ES-I3 (cell line): Measurements from ENCODE around the gene TBL1XR1.

Source experiments
- H3K36me3 ChIP-seq: 2 replicates; pipeline ENCODE4 v1.6.1; 2013; ENCODE audit warnings: mild to moderate bottlenecking, low read length, control low read depth, moderate library complexity; ENCODE audit not compliant: insufficient read depth
- H3K4me1 ChIP-seq: 2 replicates; pipeline ENCODE4 v1.6.1; 2013; ENCODE audit warnings: mild to moderate bottlenecking, control low read depth, low read length; ENCODE audit not compliant: insufficient read depth
- H3K9ac ChIP-seq: 2 replicates; pipeline ENCODE4 v1.6.1; 2013; ENCODE audit warnings: low read depth, mild to moderate bottlenecking, low read length, moderate library complexity
- H3K9me3 ChIP-seq: 2 replicates; pipeline ENCODE4 v1.6.1; 2013; ENCODE audit warnings: mild to moderate bottlenecking, low read length, moderate library complexity; ENCODE audit not compliant: control insufficient read depth, insufficient read depth

Gene TBL1XR1

DNA sequence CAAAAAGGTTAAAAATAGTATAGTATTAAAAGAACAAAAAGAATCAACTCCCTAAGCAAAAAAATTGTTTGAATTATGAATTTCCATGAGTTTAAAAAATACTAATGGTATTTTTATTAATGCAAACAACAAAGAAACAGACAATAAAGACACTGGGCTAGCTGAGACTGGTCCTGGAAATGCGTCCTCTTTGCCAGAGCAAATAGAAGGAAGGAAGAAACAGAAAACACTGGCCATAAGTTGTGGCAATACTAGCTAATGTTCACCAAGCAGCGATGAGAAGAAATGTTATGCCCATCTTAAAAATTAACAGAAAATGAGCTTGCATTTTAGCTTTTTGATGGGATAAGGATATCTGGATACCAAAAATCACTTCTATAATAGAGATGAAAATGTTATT, 88.6 kb downstream of the TBL1XR1 start:
- no peaks in the 10 kb centered on the region for H3K36me3 ChIP-seq

GRCh38 chr3:177107461-177108239, 89.6 kb downstream of the TBL1XR1 start:
- H3K4me1 ChIP-seq, result peaks cover 34% of the 10 kb centered on the region

More for the DNA sequence above, 88.6 kb downstream of the TBL1XR1 start:
- no peak overlapping the region for H3K9ac ChIP-seq
- peaks cover 34% of the 10 kb centered on the region for H3K4me1 ChIP-seq
- no peaks in the 10 kb centered on the region for H3K9me3 ChIP-seq

DNA sequence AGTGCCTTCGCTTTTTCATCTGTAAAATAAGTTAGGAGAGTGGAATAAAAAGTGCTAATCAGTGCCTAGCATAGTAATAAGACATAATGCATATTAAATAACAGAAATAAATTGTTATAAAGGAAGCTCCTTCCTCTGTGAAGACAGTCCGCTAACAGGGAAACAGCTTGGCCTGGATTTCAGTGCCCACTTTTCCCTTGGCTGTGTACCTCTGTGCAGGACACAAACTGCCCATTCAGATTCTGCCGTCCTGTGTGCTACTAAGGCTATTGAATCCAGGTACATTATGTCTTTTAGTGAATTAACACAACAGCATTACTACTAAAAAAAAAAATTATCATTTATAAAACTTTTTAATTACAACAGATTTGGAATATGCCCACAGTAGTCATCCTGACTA, 90.7 kb downstream of the TBL1XR1 start:
- Histone ChIP-seq H3K4me1 (peaks cover 34% of the 10 kb centered on the region), H3K9ac (no peak overlapping the region), H3K36me3 (no peaks in the 10 kb centered on the region), H3K9me3 (no peaks in the 10 kb centered on the region)

More at GRCh38 chr3:177107461-177108239, 89.6 kb downstream of the TBL1XR1 start:
- Histone ChIP-seq H3K9ac (no peak overlapping the region), H3K9me3 (no peaks in the 10 kb centered on the region), H3K36me3 (no peaks in the 10 kb centered on the region)

- peaks cover 34% of the 10 kb centered on the region for H3K4me1 ChIP-seq
- no peak overlapping the region for H3K9ac ChIP-seq
- H3K9me3 ChIP-seq, result no peaks in the 10 kb centered on the region
- no peaks in the 10 kb centered on the region for H3K36me3 ChIP-seq
Measured at GRCh38 chr3:177106184-177106583, 91.1 kb downstream of the TBL1XR1 start.

- Histone ChIP-seq H3K9me3 (no peaks in the 10 kb centered on the region), H3K9ac (no peak overlapping the region), H3K4me1 (peaks cover 32% of the 10 kb centered on the region), H3K36me3 (no peaks in the 10 kb centered on the region)
Measured at GRCh38 chr3:177105623-177106022, 91.7 kb downstream of the TBL1XR1 start.

- peaks cover 21% of the 10 kb centered on the region for H3K4me1 ChIP-seq
- H3K9me3 ChIP-seq, result no peaks in the 10 kb centered on the region
Measured at GRCh38 chr3:177104299-177104992, 92.8 kb downstream of the TBL1XR1 start.

DNA sequence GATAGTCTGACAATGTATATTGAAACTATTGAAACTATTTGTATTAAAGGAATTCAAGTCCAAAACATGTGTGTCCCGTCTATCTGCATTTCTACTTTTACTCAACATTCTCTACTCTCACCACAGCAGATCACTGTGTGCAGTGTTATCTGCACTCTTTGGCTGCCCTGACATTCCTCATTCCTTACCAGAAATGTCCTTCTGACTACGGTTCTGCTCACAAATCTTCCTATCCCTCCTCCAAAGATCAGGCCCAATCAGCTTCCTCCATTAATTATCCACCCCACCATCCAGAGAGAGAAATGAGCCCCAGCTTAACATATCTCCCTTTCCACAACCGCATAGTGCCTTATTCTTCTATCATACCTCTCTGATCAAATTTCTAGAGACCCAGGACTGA, 94.7 kb downstream of the TBL1XR1 start:
- H3K9ac ChIP-seq, result no peak overlapping the region
- H3K36me3 ChIP-seq, result no peaks in the 10 kb centered on the region
- no peaks in the 10 kb centered on the region for H3K9me3 ChIP-seq
- H3K4me1 ChIP-seq, result peaks cover 16% of the 10 kb centered on the region

More at GRCh38 chr3:177104299-177104992, 92.8 kb downstream of the TBL1XR1 start:
- H3K9ac ChIP-seq, result no peak overlapping the region
- no peaks in the 10 kb centered on the region for H3K36me3 ChIP-seq

DNA sequence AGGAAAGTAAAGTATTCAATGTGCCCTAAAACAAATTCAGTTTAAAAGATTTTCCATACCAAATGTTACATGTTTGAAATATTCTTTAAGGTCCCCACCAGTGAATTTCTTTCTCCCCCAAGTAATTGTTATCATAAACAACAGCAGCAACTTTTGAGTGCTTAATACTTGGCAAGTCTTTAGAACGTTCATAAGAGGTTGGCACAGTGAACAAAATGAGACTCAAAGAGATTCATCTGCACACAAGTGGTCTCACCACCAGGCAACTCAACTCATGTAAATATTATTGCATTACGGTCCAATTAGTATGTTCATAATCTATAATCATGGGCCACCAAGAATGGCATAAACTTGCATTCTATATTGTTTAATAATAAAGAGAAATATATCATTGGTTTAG, 98.7 kb downstream of the TBL1XR1 start:
- Histone ChIP-seq H3K36me3 (no peaks in the 10 kb centered on the region), H3K9me3 (peaks cover 2% of the 10 kb centered on the region; the same call in 1 of the 2 replicates), H3K4me1 (no peaks in the 10 kb centered on the region; the same call in 1 of the 2 replicates), H3K9ac (no peak overlapping the region)

GRCh38 chr3:177096615-177097014, 100.7 kb downstream of the TBL1XR1 start:
- 0 out of 2 replicates have a peak, but pooled peaks cover under 1% of the 10 kb centered on the region for H3K4me1 ChIP-seq
- no peaks in the 10 kb centered on the region for H3K36me3 ChIP-seq
- no peak overlapping the region for H3K9ac ChIP-seq
- H3K9me3 ChIP-seq, result peaks cover 3% of the 10 kb centered on the region; the same call in 1 of the 2 replicates

DNA sequence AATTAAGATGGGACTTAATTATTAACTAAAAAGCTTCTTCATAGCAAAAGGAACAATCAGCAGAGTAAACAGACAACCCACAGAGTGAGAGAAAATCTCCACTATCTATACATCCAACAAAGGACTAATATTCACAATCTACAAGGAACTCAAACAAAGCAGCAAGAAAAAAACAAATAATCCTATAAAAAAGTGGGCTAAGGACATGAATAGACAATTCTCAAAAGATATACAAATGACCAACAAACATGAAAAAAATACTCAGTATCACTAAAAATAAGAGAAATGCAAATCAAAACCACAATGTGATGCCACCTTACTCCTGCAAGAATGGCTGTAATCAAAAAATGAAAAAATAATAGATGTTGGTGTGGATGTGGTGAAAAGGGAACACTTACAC, 103.3 kb downstream of the TBL1XR1 start:
- H3K4me1 ChIP-seq, result peaks cover 13% of the 10 kb centered on the region; the same call in 1 of the 2 replicates
- no peaks in the 10 kb centered on the region for H3K36me3 ChIP-seq
- peaks cover 3% of the 10 kb centered on the region; the same call in 1 of the 2 replicates for H3K9me3 ChIP-seq

GRCh38 chr3:177089901-177090300, 107.4 kb downstream of the TBL1XR1 start:
- peaks cover 3% of the 10 kb centered on the region; the same call in 1 of the 2 replicates for H3K9me3 ChIP-seq
- peaks cover 20% of the 10 kb centered on the region; the same call in 1 of the 2 replicates for H3K4me1 ChIP-seq
- H3K36me3 ChIP-seq, result peaks cover 3% of the 10 kb centered on the region; the same call in 1 of the 2 replicates
- no peak overlapping the region for H3K9ac ChIP-seq

More for the DNA sequence above, 103.3 kb downstream of the TBL1XR1 start:
- no peak overlapping the region for H3K9ac ChIP-seq

DNA sequence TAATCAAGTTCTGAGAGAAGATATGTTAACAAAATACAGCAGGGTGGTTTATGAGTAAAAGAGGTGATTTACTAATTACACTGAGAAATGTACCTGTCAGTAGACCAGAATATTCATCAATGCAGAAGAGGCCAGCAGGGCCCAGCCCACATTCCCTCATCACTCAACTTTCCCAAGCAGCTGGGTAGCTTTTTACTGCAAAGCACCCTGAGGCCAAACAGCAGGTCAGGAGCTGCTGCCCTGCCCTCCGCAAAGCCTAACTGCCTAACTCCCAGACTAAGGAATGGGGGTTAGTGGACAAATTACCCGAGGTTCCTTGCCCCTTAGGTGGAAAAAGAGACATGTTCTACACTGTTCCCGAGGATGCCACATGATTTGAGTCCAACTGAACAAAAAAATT, 108.2 kb downstream of the TBL1XR1 start:
- peaks cover 20% of the 10 kb centered on the region; the same call in 1 of the 2 replicates for H3K4me1 ChIP-seq
- peaks cover 3% of the 10 kb centered on the region; the same call in 1 of the 2 replicates for H3K9me3 ChIP-seq
- H3K9ac ChIP-seq, result no peak overlapping the region
- peaks cover 3% of the 10 kb centered on the region; the same call in 1 of the 2 replicates for H3K36me3 ChIP-seq

DNA sequence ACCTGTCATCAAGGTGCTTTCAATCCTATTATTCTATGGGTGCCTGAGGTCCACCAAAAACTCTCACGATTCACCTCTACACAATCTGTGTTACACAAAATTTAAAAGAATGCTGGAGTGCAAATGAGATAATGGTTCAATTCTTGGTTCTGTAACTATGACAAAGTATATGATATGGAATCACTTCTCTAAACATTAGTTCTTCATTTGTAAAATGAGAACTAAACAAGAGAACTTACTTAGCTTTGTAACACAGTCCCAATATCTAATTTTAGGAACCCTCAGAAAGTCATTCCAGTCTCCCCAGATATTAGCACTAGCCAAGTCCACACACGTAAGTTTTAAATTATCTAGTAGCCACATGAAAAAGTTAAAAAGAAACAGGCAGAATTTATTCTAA, 111.5 kb downstream of the TBL1XR1 start:
- peaks cover 16% of the 10 kb centered on the region; the same call in 1 of the 2 replicates for H3K4me1 ChIP-seq
- H3K9ac ChIP-seq, result no peak overlapping the region
- H3K9me3 ChIP-seq, result no peaks in the 10 kb centered on the region
- H3K36me3 ChIP-seq, result peaks cover 3% of the 10 kb centered on the region; the same call in 1 of the 2 replicates

DNA sequence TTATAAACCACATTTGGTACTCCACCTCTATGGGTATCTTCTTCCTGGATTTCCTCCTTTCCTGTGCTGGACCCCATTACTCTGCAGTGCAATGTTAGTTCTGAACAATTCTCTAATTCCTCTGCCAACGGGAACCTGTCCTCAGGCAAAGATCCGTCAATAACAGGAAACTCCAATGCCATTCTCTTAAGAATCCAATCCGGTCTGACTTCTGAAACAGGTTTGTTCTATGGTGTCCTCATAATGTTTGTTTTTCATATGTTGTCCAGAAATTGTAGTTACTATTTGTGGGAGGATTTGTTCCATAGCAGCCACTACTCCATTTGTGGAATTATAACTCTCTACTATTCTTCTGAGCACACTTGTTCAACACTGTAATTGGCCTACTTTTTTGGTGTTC, 112.7 kb downstream of the TBL1XR1 start:
- H3K9me3 ChIP-seq, result no peaks in the 10 kb centered on the region
- H3K4me1 ChIP-seq, result peaks cover 12% of the 10 kb centered on the region; the same call in 1 of the 2 replicates
- no peak overlapping the region for H3K9ac ChIP-seq
- peaks cover 3% of the 10 kb centered on the region; the same call in 1 of the 2 replicates for H3K36me3 ChIP-seq
